H1 (cell line): Measurements from ENCODE around the gene MBNL1. TPM values are rescaled to one million over a fixed set of nuclear protein-coding genes. Genes with fewer than 3 reads are reported as not detected.

Experiments used
- CTCF ChIA-PET: fragments of 300-600 bp; sonication (Branson Sonifier 250); formaldehyde crosslinking; loops from one replicate; lab custom pipeline; 2021; ENCODE audit not compliant: partially characterized antibody; lab: Charles Lee
- POLR2A ChIA-PET: fragments of 300-600 bp; sonication (Branson Sonifier 250); formaldehyde crosslinking; loops from one replicate; lab custom pipeline; 2021; ENCODE audit warnings: inconsistent platforms; ENCODE audit not compliant: partially characterized antibody; lab: Charles Lee
- DNase-seq, 2 experiments: peaks; one replicate each; pipeline versions ENCODE4 v3.0.0 to v3.0.0-alpha.2; 2010 to 2022; ENCODE audit warnings: low spot score in 2 of 2, low read depth in 1 of 2, mixed read lengths in 1 of 2
- FAIRE-seq: peaks from 2 replicates; lab custom pipeline; 2011; peaks lifted over from hg19 to GRCh38; lab: Jason Lieb, UNC
- H2AFZ ChIP-seq: 2 replicates; pipeline ENCODE4 v1.8.1; 2012; ENCODE audit warnings: low read length, inconsistent platforms
- H2AK5ac ChIP-seq: 2 replicates; pipeline ENCODE4 v1.6.1; 2013; ENCODE audit warnings: low read depth, low read length
- H2BK120ac ChIP-seq: replicated peaks from 2 replicates; pipeline ENCODE3; 2013; ENCODE audit warnings: low read depth, low read length, inconsistent platforms
- H2BK12ac ChIP-seq: 2 replicates; pipeline ENCODE4 v1.6.1; 2013; ENCODE audit warnings: low read depth, low read length
- H2BK15ac ChIP-seq: 2 replicates; pipeline ENCODE4 v1.6.1; 2013; ENCODE audit warnings: low read length
- H2BK20ac ChIP-seq: 2 replicates; pipeline ENCODE4 v1.6.1; 2013; ENCODE audit warnings: low read length
- H2BK5ac ChIP-seq: 2 replicates; pipeline ENCODE4 v1.6.1; 2013; ENCODE audit warnings: low read depth, low read length
- H3K14ac ChIP-seq: 2 replicates; pipeline ENCODE4 v1.6.1; 2013; ENCODE audit warnings: inconsistent platforms; ENCODE audit not compliant: insufficient read length
- H3K18ac ChIP-seq: 2 replicates; pipeline ENCODE4 v1.6.1; 2013; ENCODE audit warnings: low read length; ENCODE audit errors: extremely low read depth
- H3K23ac ChIP-seq: 2 replicates; pipeline ENCODE4 v1.6.1; 2013; ENCODE audit warnings: inconsistent platforms; ENCODE audit not compliant: insufficient read length
- H3K23me2 ChIP-seq: 2 replicates; pipeline ENCODE4 v1.6.1; 2013; ENCODE audit warnings: low read depth, low read length
- H3K27ac ChIP-seq: 2 replicates; pipeline ENCODE4 v1.6.1; 2011; ENCODE audit warnings: low read depth, low read length, inconsistent platforms
- H3K27me3 ChIP-seq, 4 experiments: replicated peaks in 1 of 4; 1 replicate in 1 of 4; 2 replicates in 3 of 4; pipeline versions ENCODE4 v1.6.1 to v1.8.1; 2011 to 2013; ENCODE audit warnings: low read length in 3 of 4, mild to moderate bottlenecking in 3 of 4, inconsistent platforms in 2 of 4, mixed read lengths in 2 of 4, moderate library complexity in 1 of 4; ENCODE audit not compliant: control insufficient read depth in 3 of 4, insufficient read depth in 3 of 4; ENCODE audit errors: extremely low read depth in 1 of 4
- H3K36me3 ChIP-seq, 4 experiments: 2 replicates each; pipeline versions ENCODE4 v1.6.1 to v1.8.1; 2011 to 2013; ENCODE audit warnings: mild to moderate bottlenecking in 4 of 4, low read length in 3 of 4, moderate library complexity in 2 of 4, control low read depth in 1 of 4, inconsistent platforms in 1 of 4; ENCODE audit not compliant: insufficient read depth in 4 of 4, control insufficient read depth in 2 of 4
- H3K4ac ChIP-seq: replicated peaks from 2 replicates; pipeline ENCODE3; 2013; ENCODE audit warnings: low read length, low read depth, mixed read lengths, inconsistent platforms; ENCODE audit not compliant: insufficient read length
- H3K4me1 ChIP-seq, 4 experiments: replicated peaks in 1 of 4; 1 replicate in 1 of 4; 2 replicates in 3 of 4; pipeline versions ENCODE4 v1.6.1 to v1.8.1; 2011 to 2013; ENCODE audit warnings: low read length in 3 of 4, inconsistent platforms in 2 of 4, mixed read lengths in 1 of 4; ENCODE audit not compliant: insufficient read depth in 4 of 4, control insufficient read depth in 3 of 4
- H3K4me2 ChIP-seq, 2 experiments: 2 replicates each; pipeline versions ENCODE4 v1.6.1 to v1.8.1; 2011 to 2013; ENCODE audit warnings: low read depth in 2 of 2, low read length in 2 of 2, control low read depth in 1 of 2, inconsistent platforms in 1 of 2, mild to moderate bottlenecking in 1 of 2; ENCODE audit not compliant: insufficient read depth in 1 of 2
- H3K4me3 ChIP-seq, 4 experiments: fragments of 200-600, 300-600 bp in 1 of 4; sonication (generic), shearing (Covaris generic), sonication (Bioruptor Twin) in 1 of 4; 2 replicates each; pipeline versions ENCODE4 v1.5.1 to v1.8.1; 2011 to 2016; ENCODE audit warnings: low read length in 4 of 4, low read depth in 3 of 4, control low read depth in 2 of 4, inconsistent platforms in 2 of 4, mild to moderate bottlenecking in 2 of 4, mixed read lengths in 1 of 4, moderate library complexity in 1 of 4; ENCODE audit not compliant: insufficient read depth in 2 of 4; ENCODE audit errors: extremely low read depth in 1 of 4
- H3K56ac ChIP-seq: replicated peaks from 2 replicates; pipeline ENCODE3; 2013; ENCODE audit warnings: low read depth, mild to moderate bottlenecking, mixed read lengths, low read length, inconsistent platforms; ENCODE audit not compliant: insufficient read length
- H3K79me1 ChIP-seq: 2 replicates; pipeline ENCODE4 v1.6.1; 2013; ENCODE audit warnings: low read depth, low read length, control low read depth
- H3K79me2 ChIP-seq, 2 experiments: 2 replicates each; pipeline versions ENCODE4 v1.6.1 to v1.8.1; 2012 to 2013; ENCODE audit warnings: low read length in 2 of 2, mild to moderate bottlenecking in 2 of 2, inconsistent platforms in 1 of 2; ENCODE audit not compliant: insufficient read depth in 2 of 2, control insufficient read depth in 1 of 2
- H3K9ac ChIP-seq, 4 experiments: replicated peaks in 1 of 4; 1 replicate in 1 of 4; 2 replicates in 3 of 4; pipeline versions ENCODE4 v1.6.1 to v1.8.1; 2011 to 2013; ENCODE audit warnings: low read depth in 3 of 4, low read length in 3 of 4, control low read depth in 2 of 4, mild to moderate bottlenecking in 2 of 4, moderate library complexity in 2 of 4, inconsistent platforms in 1 of 4; ENCODE audit errors: extremely low read depth in 1 of 4
- H3K9me3 ChIP-seq, 2 experiments: 2 replicates each; pipeline versions ENCODE4 v1.6.1 to v1.8.1; 2012 to 2013; ENCODE audit warnings: mild to moderate bottlenecking in 2 of 2, moderate library complexity in 2 of 2, control low read depth in 1 of 2, inconsistent platforms in 1 of 2, low read depth in 1 of 2, low read length in 1 of 2, mixed read lengths in 1 of 2; ENCODE audit not compliant: insufficient read depth in 2 of 2
- H4K20me1 ChIP-seq, 2 experiments: replicated peaks in 1 of 2; 2 replicates each; pipeline versions ENCODE3 to v1.8.1; 2011 to 2013; ENCODE audit warnings: inconsistent platforms in 2 of 2, low read length in 2 of 2, mild to moderate bottlenecking in 1 of 2; ENCODE audit not compliant: insufficient read depth in 2 of 2, control insufficient read depth in 1 of 2
- H4K5ac ChIP-seq: 2 replicates; pipeline ENCODE4 v1.6.1; 2013; ENCODE audit warnings: low read length, low read depth, mixed read lengths, inconsistent platforms; ENCODE audit not compliant: insufficient read length
- H4K8ac ChIP-seq: 2 replicates; pipeline ENCODE4 v1.8.0; 2013; ENCODE audit warnings: mild to moderate bottlenecking, moderate library complexity, low read length, inconsistent platforms; ENCODE audit not compliant: insufficient read depth; ENCODE audit errors: extremely low read depth
- H4K91ac ChIP-seq: replicated peaks from 2 replicates; pipeline ENCODE3; 2013; ENCODE audit warnings: low read length, mixed read lengths, inconsistent platforms; ENCODE audit not compliant: insufficient read length
- BRCA1 ChIP-seq: IDR thresholded peaks from 2 replicates; pipeline ENCODE4 v1.6.1; 2012; ENCODE audit warnings: low read depth, low read length, improper control_type of control experiment
- FOSL1 ChIP-seq: IDR thresholded peaks from 2 replicates; pipeline ENCODE4 v1.6.1; 2011; ENCODE audit warnings: mild to moderate bottlenecking, low read depth, low read length, moderate library complexity; ENCODE audit not compliant: insufficient read depth
- WGBS, 2 experiments: shearing (Covaris generic) in 1 of 2; methylation state at CpG; one replicate each; pipeline versions ENCODE4 v1.1.6 to v1.1.7; 2013 to 2015; ENCODE audit warnings: low lambda C conversion rate in 2 of 2, mixed read lengths in 2 of 2, inconsistent platforms in 1 of 2, low coverage in 1 of 2, missing lambda C conversion rate in 1 of 2; ENCODE audit not compliant: insufficient replicate concordance in 2 of 2, insufficient coverage in 1 of 2, insufficient read length in 1 of 2; ENCODE audit errors: extremely low coverage in 1 of 2, missing lambda C conversion rate in 1 of 2; 5-methylcytosine and 5-hydroxymethylcytosine counted together
- polyA plus RNA-seq, 7 experiments: library from polyadenylated mRNA; depleted of rRNA in 3 of 7; stranded (reverse) in 5 of 7; unstranded in 2 of 7; fragments of >200 nt in 5 of 7; fragments of 200-250 nt in 2 of 7; gene quantifications; 1 replicate in 5 of 7; 2 replicates in 1 of 7; 4 replicates in 1 of 7; pipeline versions ENCODE4 v1.2.1 to v1.2.3, GENCODE V29; 2011 to 2013; ENCODE audit warnings: missing spikeins in 2 of 7, mixed read lengths in 2 of 7
- total RNA-seq: library from RNA; stranded (reverse); fragmentation: NEBNext Ultra II Directional; extraction: Animal tissue kit (Norgen Biotek cat#: 25700); gene quantifications from 2 replicates; pipeline ENCODE4 v1.2.1, GENCODE V29; 2021
- TF ChIP-seq, protein P1 (sequence below): IDR thresholded peaks from 2 replicates; pipeline ENCODE4 v1.6.1; 2012; ENCODE audit warnings: low read length, inconsistent platforms

MBNL1 gene
- total and polyA plus RNA-seq, 2 of the 8 experiments (the other 6 are each of a cell fraction or from before 2014, with no cell fraction given), result 5.0 to 16.4 TPM

DNA sequence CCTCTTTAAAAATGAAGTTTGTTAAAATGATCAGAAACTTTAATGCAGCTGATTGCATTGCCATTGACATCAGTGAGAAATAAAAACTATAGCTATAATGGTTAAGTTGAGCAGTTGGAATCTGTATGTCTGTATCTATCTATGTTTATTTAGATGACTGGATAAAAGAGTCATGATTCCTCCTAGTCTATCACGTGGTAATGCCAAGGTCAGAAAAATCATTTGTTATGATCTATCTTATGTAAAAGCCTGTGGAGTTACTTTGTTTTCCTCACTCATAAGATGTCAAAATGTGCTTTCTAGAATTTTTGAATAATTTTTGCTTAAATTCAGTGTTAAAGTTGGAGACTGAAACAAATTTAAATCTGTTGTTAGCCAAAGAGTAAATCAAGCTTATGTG, 63.3 kb downstream of the MBNL1 start:
- no peak overlapping the region for H2AFZ ChIP-seq
- H4K91ac ChIP-seq, result no peak overlapping the region
- no peak overlapping the region for H3K4me3 ChIP-seq
- no peaks in the 10 kb centered on the region for H3K36me3 ChIP-seq
- no peak overlapping the region for H2BK120ac ChIP-seq
- H3K27ac ChIP-seq, result no peak overlapping the region
- H3K14ac ChIP-seq, result no peak overlapping the region
- H3K79me1 ChIP-seq, result no peaks in the 10 kb centered on the region
- H3K27me3 ChIP-seq, result no peaks in the 10 kb centered on the region
- H4K8ac ChIP-seq, result no peak overlapping the region
- H3K79me2 ChIP-seq, result peaks cover 0 to 18% of the 10 kb centered on the region in 2 experiments; a peak in 2 of 4 replicates
- H2BK5ac ChIP-seq, result no peak overlapping the region
- H2BK15ac ChIP-seq, result no peak overlapping the region
- WGBS, 2 experiments, result 88% methylated on average over 1 of the region's 1 CpG; no CpG with 5 or more reads in 1 of the 2 experiments
- H2BK20ac ChIP-seq, result no peak overlapping the region
- ChIA-PET CTCF (interaction anchor here (0.6 to 0.8 kb wide), 3 partner anchors 22 to 52 kb away, joined by 3 to 4 read pairs (median 3); no protein-coding TSS in a partner anchor), POLR2A (interaction anchor here (0.7 kb wide), 1 partner anchor 13 kb away, joined by 3 read pairs; no protein-coding TSS in a partner anchor)
- H3K4me1 ChIP-seq, result no peaks in the 10 kb centered on the region
- H2BK12ac ChIP-seq, result no peak overlapping the region
- no peaks in the 10 kb centered on the region for H3K9me3 ChIP-seq
- no peaks in the 10 kb centered on the region; the same call in 1 of the 2 replicates for H3K23me2 ChIP-seq
- no peak overlapping the region for H3K9ac ChIP-seq
- no peaks in the 10 kb centered on the region for H4K20me1 ChIP-seq
- no peak overlapping the region for H3K4ac ChIP-seq
- FAIRE-seq (no peak), DNase-seq (no peak)
- H4K5ac ChIP-seq, result no peak overlapping the region
- H3K23ac ChIP-seq, result no peak overlapping the region
- no peak overlapping the region for H3K4me2 ChIP-seq
- H2AK5ac ChIP-seq, result no peak overlapping the region
- H3K56ac ChIP-seq, result no peak overlapping the region
- no peak overlapping the region for H3K18ac ChIP-seq
- TF ChIP-seq, protein P1, sequence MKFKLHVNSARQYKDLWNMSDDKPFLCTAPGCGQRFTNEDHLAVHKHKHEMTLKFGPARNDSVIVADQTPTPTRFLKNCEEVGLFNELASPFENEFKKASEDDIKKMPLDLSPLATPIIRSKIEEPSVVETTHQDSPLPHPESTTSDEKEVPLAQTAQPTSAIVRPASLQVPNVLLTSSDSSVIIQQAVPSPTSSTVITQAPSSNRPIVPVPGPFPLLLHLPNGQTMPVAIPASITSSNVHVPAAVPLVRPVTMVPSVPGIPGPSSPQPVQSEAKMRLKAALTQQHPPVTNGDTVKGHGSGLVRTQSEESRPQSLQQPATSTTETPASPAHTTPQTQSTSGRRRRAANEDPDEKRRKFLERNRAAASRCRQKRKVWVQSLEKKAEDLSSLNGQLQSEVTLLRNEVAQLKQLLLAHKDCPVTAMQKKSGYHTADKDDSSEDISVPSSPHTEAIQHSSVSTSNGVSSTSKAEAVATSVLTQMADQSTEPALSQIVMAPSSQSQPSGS, result no peak
- no peak for TF ChIP-seq FOSL1
- no peak for TF ChIP-seq BRCA1
